WERI-Rb-1 (cell line): ENCODE measurements around the gene N4BP3.
A peak's percentile ranks its signal among the peaks of the same experiment; 100 is the strongest.

Experiments used
- DNase-seq: peaks from one replicate; pipeline ENCODE4 v3.0.0-alpha.2; 2020
- H3K27ac ChIP-seq: fragments of 250-450 bp; sonication (Bioruptor Pico); 2 replicates; pipeline ENCODE4 v1.5.1; 2020; ENCODE audit warnings: mild to moderate bottlenecking, moderate library complexity
- H3K27me3 ChIP-seq: fragments of 250-450 bp; sonication (Bioruptor Pico); 2 replicates; pipeline ENCODE4 v1.5.1; 2021; ENCODE audit warnings: mild to moderate bottlenecking, low read depth, moderate library complexity; ENCODE audit not compliant: insufficient read depth, severe bottlenecking
- H3K36me3 ChIP-seq: fragments of 250-450 bp; sonication (Bioruptor Pico); 2 replicates; pipeline ENCODE4 v1.5.1; 2020; ENCODE audit warnings: mild to moderate bottlenecking, moderate library complexity
- H3K4me3 ChIP-seq: 2 replicates; pipeline ENCODE4 v1.5.1; 2011; ENCODE audit warnings: low read depth, mild to moderate bottlenecking, control low read depth, low read length
- H3K9me3 ChIP-seq: fragments of 250-450 bp; sonication (Bioruptor Pico); 2 replicates; pipeline ENCODE4 v1.5.1; 2021; ENCODE audit warnings: mild to moderate bottlenecking, moderate library complexity; ENCODE audit not compliant: severe bottlenecking
- TF ChIP-seq, protein P1 (sequence below): IDR thresholded peaks from 2 replicates; pipeline ENCODE4 v1.5.1; 2011; ENCODE audit warnings: low read depth, mild to moderate bottlenecking, control low read depth, inconsistent platforms, low read length

The N4BP3 gene

DNA sequence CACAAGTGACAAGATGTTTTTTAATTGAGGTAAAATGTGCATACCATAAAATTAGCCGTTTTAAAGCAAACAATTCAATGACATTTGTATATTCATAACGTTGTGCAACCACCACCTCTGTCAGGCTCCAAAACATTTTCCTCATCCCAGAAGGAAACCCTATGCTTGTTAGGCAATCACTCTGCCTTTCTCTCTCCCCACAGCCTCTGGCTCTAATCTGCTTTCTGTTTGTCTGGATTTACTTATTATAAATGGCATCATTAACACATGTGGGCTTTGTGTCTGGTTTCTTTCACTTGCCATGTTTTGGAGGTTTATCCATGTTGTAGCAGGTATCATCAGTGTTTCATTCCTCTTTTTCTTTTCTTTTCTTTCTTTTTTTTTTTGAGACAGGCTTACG is 1.4 kb upstream of the N4BP3 start:
- no peak overlapping the region for H3K27ac ChIP-seq
- TF ChIP-seq, protein P1, sequence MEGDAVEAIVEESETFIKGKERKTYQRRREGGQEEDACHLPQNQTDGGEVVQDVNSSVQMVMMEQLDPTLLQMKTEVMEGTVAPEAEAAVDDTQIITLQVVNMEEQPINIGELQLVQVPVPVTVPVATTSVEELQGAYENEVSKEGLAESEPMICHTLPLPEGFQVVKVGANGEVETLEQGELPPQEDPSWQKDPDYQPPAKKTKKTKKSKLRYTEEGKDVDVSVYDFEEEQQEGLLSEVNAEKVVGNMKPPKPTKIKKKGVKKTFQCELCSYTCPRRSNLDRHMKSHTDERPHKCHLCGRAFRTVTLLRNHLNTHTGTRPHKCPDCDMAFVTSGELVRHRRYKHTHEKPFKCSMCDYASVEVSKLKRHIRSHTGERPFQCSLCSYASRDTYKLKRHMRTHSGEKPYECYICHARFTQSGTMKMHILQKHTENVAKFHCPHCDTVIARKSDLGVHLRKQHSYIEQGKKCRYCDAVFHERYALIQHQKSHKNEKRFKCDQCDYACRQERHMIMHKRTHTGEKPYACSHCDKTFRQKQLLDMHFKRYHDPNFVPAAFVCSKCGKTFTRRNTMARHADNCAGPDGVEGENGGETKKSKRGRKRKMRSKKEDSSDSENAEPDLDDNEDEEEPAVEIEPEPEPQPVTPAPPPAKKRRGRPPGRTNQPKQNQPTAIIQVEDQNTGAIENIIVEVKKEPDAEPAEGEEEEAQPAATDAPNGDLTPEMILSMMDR: no peak
- DNase-seq: no peak
- no peaks in the 10 kb centered on the region for H3K36me3 ChIP-seq
- H3K27me3 ChIP-seq: no peaks in the 10 kb centered on the region
- no peak overlapping the region for H3K4me3 ChIP-seq
- no peaks in the 10 kb centered on the region for H3K9me3 ChIP-seq

DNA sequence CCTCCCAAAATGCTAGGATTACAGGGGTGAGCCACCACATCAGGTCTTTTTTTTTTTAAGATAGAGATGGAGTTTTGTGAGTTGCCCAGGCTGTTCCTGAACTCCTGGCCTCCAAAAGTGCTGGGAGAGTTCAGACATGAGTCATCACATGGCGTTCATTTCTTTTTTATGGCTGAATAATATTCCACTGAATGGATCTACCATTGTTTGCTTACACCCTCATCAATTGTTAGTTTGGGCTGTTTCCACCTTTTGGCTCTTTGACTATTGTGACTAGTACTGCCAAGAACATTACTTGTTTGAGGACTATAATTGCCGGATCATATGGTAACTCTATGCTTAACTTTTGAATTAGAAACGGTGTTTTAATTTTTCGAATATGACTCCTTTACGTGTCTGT is 787 bp upstream of the N4BP3 start:
- Histone ChIP-seq H3K27ac (no peak overlapping the region), H3K36me3 (no peaks in the 10 kb centered on the region), H3K9me3 (no peaks in the 10 kb centered on the region), H3K4me3 (peak overlapping the region; percentile 52), H3K27me3 (no peaks in the 10 kb centered on the region)
- no peak for DNase-seq
- TF ChIP-seq, protein P1: no peak

DNA sequence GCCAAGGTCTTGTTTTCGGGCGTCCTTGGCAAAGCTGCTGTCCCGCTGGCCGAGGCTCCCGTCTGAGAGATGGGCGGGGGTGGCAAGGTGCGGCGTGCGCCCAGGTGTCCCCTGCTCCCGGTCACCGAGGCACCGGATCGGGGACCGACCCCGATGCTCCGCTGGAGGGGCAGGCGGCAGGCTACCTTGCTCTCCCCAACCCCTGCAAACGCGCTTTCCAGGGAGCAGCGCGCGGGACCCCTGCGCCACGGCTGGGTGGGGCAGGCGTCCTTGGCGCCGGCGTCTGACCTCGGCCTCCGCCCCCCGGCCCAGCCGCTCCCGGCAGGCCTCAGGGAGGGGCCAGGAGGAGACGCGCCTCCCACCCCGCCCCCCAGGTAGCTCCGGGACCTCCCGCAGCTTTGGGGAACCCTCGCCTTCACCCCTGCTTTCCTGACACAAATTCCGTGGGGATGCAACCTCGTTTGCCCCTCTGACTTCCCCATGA is 551 bp downstream of the N4BP3 start:
- H3K36me3 ChIP-seq: no peaks in the 10 kb centered on the region
- H3K27ac ChIP-seq: no peak overlapping the region
- H3K27me3 ChIP-seq: no peaks in the 10 kb centered on the region
- TF ChIP-seq, protein P1: no peak
- DNase-seq: no peak
- H3K4me3 ChIP-seq: peak overlapping the region; percentile 54
- no peaks in the 10 kb centered on the region for H3K9me3 ChIP-seq

DNA sequence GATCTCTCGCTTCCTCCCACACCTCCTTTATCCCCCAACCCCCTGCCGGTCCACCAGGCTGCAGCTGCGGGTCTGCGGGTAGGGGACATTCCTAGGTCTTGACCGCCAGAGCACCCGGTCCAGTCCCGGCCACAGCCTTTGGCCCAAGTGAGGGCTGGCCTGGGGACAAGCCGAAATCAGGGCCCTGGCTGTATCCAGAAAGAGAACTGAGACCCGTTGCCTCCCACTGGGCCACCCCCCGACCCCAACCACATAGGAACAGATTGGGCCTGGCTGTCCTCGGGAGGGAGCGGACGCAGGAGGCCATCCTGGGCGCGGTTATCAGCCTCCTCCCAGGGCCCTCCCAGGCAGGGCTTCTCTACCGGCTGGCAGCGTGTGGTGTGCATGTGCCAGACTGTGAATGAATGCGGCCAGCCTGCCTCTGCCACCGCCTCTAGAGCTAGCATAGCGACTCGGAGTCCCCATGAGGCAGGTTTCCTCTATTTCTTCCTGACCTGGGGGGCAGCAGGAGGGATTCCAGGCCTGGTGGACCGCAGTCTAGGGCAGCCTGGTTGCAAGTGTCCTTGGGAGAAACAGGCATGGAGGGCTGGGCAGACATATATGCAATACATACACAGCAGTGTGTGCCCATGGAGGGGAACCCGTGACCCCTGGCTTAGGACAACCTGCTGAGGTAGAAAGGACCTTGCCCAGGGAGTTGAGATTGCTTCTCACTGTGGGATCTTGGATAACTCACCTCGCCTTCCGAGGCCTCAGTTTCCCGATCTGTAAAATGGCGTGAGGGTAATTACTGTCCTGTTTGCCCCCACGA is 1.2 kb downstream of the N4BP3 start:
- Histone ChIP-seq H3K4me3 (peak overlapping the region; percentile 54), H3K27ac (no peak overlapping the region), H3K9me3 (no peaks in the 10 kb centered on the region), H3K36me3 (no peaks in the 10 kb centered on the region), H3K27me3 (no peaks in the 10 kb centered on the region)
- DNase-seq: no peak
- TF ChIP-seq, protein P1: no peak

DNA sequence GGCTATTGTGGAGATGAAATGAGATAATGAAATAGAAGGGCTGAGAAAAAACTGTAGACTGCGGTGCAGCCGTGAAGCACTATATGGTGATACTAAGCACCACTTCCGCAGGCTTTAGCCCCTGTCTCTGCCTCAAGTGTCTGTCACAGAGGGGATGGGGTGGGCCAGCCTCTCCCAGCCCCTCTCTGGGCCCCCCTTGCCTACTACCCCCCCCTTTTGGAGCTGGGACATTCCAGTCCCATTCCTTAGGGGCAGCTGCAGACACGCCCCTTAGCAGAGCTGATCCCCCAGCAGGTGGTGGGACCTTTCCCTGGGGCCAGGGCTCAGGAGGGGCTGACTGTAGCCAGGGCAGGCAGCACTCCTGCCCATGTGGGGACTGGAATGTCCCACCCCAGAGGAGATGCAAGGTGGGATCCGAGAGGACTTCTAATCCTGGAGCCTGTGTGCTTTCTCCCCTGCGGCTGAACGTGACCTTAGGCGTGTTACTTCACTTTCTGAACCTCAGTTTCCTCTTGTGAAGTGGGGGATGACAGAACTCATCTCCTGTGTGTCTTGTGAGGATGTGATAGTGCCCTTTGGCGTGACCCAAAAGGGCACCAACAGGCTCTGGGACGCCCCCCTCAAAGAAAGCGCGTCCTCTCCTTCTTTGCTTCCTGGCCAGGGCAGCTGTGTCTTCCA is 1.9 kb downstream of the N4BP3 start:
- Histone ChIP-seq H3K36me3 (no peaks in the 10 kb centered on the region), H3K27me3 (no peaks in the 10 kb centered on the region), H3K9me3 (no peaks in the 10 kb centered on the region), H3K4me3 (no peak overlapping the region), H3K27ac (no peak overlapping the region)
- TF ChIP-seq, protein P1: no peak
- no peak for DNase-seq
